K562 (cell line): ENCODE measurements around the gene MTF1. TPM values are rescaled to one million over a fixed set of nuclear protein-coding genes. Genes with fewer than 3 reads are reported as not detected.

Experiments used
- ATF6 ChIP-seq: sonication (generic); formaldehyde crosslinking; IDR thresholded peaks from 2 replicates; pipeline ENCODE4 v1.4.0; 2020; ENCODE audit warnings: mild to moderate bottlenecking, missing genetic modification reagents
- GATAD2B ChIP-seq: fragments of 450-650 bp; IDR thresholded peaks from 2 replicates; pipeline ENCODE4 v1.6.1; 2017; ENCODE audit warnings: mild to moderate bottlenecking, borderline replicate concordance
- HBP1 ChIP-seq: fragments of 450-650 bp; formaldehyde crosslinking; IDR thresholded peaks from 2 replicates; pipeline ENCODE4 v1.4.0; 2022; ENCODE audit warnings: missing genetic modification characterization
- MIER1 ChIP-seq: fragments of 450-650 bp; IDR thresholded peaks from 2 replicates; pipeline ENCODE4 v1.6.1; 2016; ENCODE audit warnings: antibody characterized with exemption, mild to moderate bottlenecking, low read depth
- NCOA1 ChIP-seq: fragments of 450-650 bp; IDR thresholded peaks from 2 replicates; pipeline ENCODE4 v1.6.1; 2016; ENCODE audit warnings: low read depth
- NCOR1 ChIP-seq: fragments of 450-650 bp; IDR thresholded peaks from 2 replicates; pipeline ENCODE4 v1.6.1; 2016; ENCODE audit warnings: mild to moderate bottlenecking, moderate library complexity
- NRF1 ChIP-seq, 2 experiments: fragments of 450-650 bp; IDR thresholded peaks in 1 of 2; conservative IDR thresholded peaks in 1 of 2; 2 replicates each; pipeline ENCODE4 v1.6.1; 2014; ENCODE audit warnings: mild to moderate bottlenecking in 2 of 2
- OTX1 ChIP-seq: fragments of 450-650 bp; formaldehyde crosslinking; IDR thresholded peaks from 2 replicates; pipeline ENCODE4 v1.4.0; 2022; ENCODE audit warnings: mild to moderate bottlenecking
- PHF8 ChIP-seq: fragments of 200-600 bp; sonication (generic); IDR thresholded peaks from 2 replicates; pipeline ENCODE4 v1.6.1; 2012; ENCODE audit warnings: mixed run types, mild to moderate bottlenecking, inconsistent platforms, low read length, moderate library complexity, borderline replicate concordance
- RNF219 ChIP-seq: fragments of 250-450 bp; sonication (Bioruptor Pico); IDR thresholded peaks from 2 replicates; pipeline ENCODE4 v1.5.0; 2022; ENCODE audit warnings: mild to moderate bottlenecking
- RUNX1 ChIP-seq: sonication (generic); IDR thresholded peaks from 2 replicates; pipeline ENCODE4 v1.6.1; 2016; ENCODE audit warnings: antibody characterized with exemption, low read depth
- SMARCA5 ChIP-seq: fragments of 450-650 bp; IDR thresholded peaks from 2 replicates; pipeline ENCODE4 v1.6.1; 2016
- SMARCB1 ChIP-seq: IDR thresholded peaks from 2 replicates; pipeline ENCODE4 v1.6.1; 2011; ENCODE audit warnings: improper control_type of control experiment, low read depth; ENCODE audit not compliant: insufficient read length
- ZNF282 ChIP-seq: sonication (generic); formaldehyde crosslinking; IDR thresholded peaks from 2 replicates; pipeline ENCODE4 v1.8.1; 2023; ENCODE audit warnings: missing genetic modification reagents
- ZNF398 ChIP-seq: fragments of 250-450 bp; sonication (Bioruptor Pico); IDR thresholded peaks from 2 replicates; pipeline ENCODE4 v1.8.0; 2021; ENCODE audit warnings: moderate library complexity, mild to moderate bottlenecking, inconsistent platforms
- ZNF740 ChIP-seq, 3 experiments: fragments of 200-800 bp in 1 of 3; sonication (Bioruptor generic) in 1 of 3; sonication (generic) in 1 of 3; formaldehyde crosslinking in 1 of 3; IDR thresholded peaks; 2 replicates each; pipeline versions ENCODE4 v1.6.1 to v1.8.0; 2016 to 2022; ENCODE audit warnings: mild to moderate bottlenecking in 2 of 3, missing compliant biosample characterization in 2 of 3, missing genetic modification characterization in 2 of 3, missing genetic modification reagents in 1 of 3
- ZZZ3 ChIP-seq: fragments of 450-650 bp; IDR thresholded peaks from 2 replicates; pipeline ENCODE4 v1.6.1; 2016; ENCODE audit warnings: antibody characterized with exemption, mild to moderate bottlenecking, moderate library complexity
- polyA plus RNA-seq, 8 experiments: library from polyadenylated mRNA; depleted of rRNA in 4 of 8; stranded (reverse) in 5 of 8; unstranded in 3 of 8; fragments of >200 nt; fragmentation: Nextera tagmentation in 2 of 8; fragmentation: Illumina TruSeq in 1 of 8; extraction: Ambion mirVana in 2 of 8; extraction: Trizol in 1 of 8; gene quantifications; 2 replicates each; pipeline versions ENCODE4 v1.2.1 to v1.2.3, GENCODE V29; 2011 to 2014; ENCODE audit warnings: inconsistent platforms in 1 of 8, missing spikeins in 1 of 8
- total RNA-seq, 7 experiments: library from RNA; depleted of rRNA in 6 of 7; stranded (reverse); fragments of >200 nt in 6 of 7; fragmentation: Illumina TruSeq in 2 of 7; extraction: Trizol in 2 of 7; gene quantifications; 2 replicates each; pipeline versions ENCODE4 v1.2.1 to v1.2.3, GENCODE V29; 2011 to 2021; ENCODE audit warnings: low replicate concordance in 1 of 7

The MTF1 gene
- total and polyA plus RNA-seq, 9 of the 15 experiments (the other 6 are each of a cell fraction or from before 2014, with no cell fraction given), result 1.1 to 12.2 (median 4.3) TPM

GRCh38 chr1:37793773-37794371 is 65.5 kb downstream of the MTF1 start, which contains the start of gene MANEAL (continued):
- TF ChIP-seq PHF8, result peak; percentile 44; the same call in 1 of the 2 replicates
- no peak for TF ChIP-seq OTX1
- no peak for TF ChIP-seq SMARCB1
- 0 out of 2 replicates have a peak, but pooled peaks have one; percentile 54 for TF ChIP-seq GATAD2B
- peak in 1 of 2 experiments; percentile 9; a peak in 2 of 4 replicates for TF ChIP-seq NRF1 (conservative IDR thresholded peaks at IDR 0.05 in 1 of 2, IDR thresholded peaks at IDR 0.05 in 1 of 2)
- TF ChIP-seq RUNX1, result no peak
- no peak for TF ChIP-seq SMARCA5
- TF ChIP-seq ZZZ3, result no peak
- TF ChIP-seq MIER1, result no peak
- TF ChIP-seq ZNF282 (CRISPR knock-in tag), result no peak
- TF ChIP-seq NCOR1, result no peak
- TF ChIP-seq HBP1 (CRISPR knock-in tag), result no peak
- no peak for TF ChIP-seq NCOA1
- TF ChIP-seq RNF219 (CRISPR knock-in tag), result no peak
- TF ChIP-seq ZNF398 (CRISPR knock-in tag), result no peak
- no peak for TF ChIP-seq ATF6 (CRISPR knock-in tag)
- peak; percentile 59 for TF ChIP-seq ZNF740 (CRISPR knock-in tag; IDR thresholded peaks at IDR 0.05)
- TF ChIP-seq ZNF740 (tag; IDR thresholded peaks at IDR 0.05), result no peak
